Mucosa of stomach (tissue), 1 donor: ENCODE results near the gene SLC2A4RG.

Source experiments
- H3K27me3 ChIP-seq: one replicate; pipeline ENCODE4 v1.7.0; 2013; ENCODE audit warnings: mild to moderate bottlenecking, low read length; ENCODE audit not compliant: control insufficient read depth, insufficient read depth
- H3K36me3 ChIP-seq: one replicate; pipeline ENCODE4 v1.7.0; 2013; ENCODE audit warnings: low read length; ENCODE audit not compliant: control insufficient read depth, insufficient read depth
- H3K4me1 ChIP-seq: one replicate; pipeline ENCODE4 v1.7.0; 2013; ENCODE audit warnings: mild to moderate bottlenecking, low read length; ENCODE audit not compliant: control insufficient read depth, insufficient read depth
- H3K4me3 ChIP-seq: one replicate; pipeline ENCODE4 v1.7.0; 2013; ENCODE audit warnings: low read length
- H3K9ac ChIP-seq: one replicate; pipeline ENCODE4 v1.7.0; 2013; ENCODE audit warnings: mild to moderate bottlenecking, low read length, moderate library complexity
- H3K9me3 ChIP-seq: one replicate; pipeline ENCODE4 v1.7.0; 2013; ENCODE audit warnings: mild to moderate bottlenecking, low read length, moderate library complexity; ENCODE audit not compliant: control insufficient read depth
- donor health status: Pancreatic carcinoma.

Gene SLC2A4RG

DNA sequence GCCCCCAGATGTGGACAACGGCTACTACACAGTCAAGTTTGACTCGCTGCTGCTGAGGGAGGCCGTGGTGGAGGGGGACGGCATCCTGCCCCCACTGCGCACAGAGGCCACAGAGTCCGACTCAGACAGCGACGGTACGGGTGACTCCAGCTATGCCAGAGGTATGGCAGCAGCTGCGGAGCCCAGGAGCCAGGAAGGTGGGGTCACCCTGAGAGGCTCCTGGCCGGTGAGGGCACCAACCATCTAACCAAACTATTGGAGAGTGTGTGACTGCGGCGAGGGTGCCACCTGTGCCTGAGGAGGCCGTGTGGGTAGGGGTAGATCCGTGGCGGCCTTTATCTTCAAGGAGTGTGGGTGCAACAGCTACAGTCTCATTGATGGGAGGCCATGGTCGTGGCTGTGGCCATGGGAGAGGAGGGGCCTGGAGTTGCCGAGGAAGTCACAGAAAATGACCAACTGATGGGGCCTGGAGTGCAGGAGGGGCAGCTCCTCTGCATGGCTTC is 5.9 kb upstream of the SLC2A4RG start:
- no peak overlapping the region for H3K9ac ChIP-seq
- H3K27me3 ChIP-seq: no peaks in the 10 kb centered on the region
- peaks cover 26% of the 10 kb centered on the region for H3K4me1 ChIP-seq
- H3K4me3 ChIP-seq: no peak overlapping the region
- no peaks in the 10 kb centered on the region for H3K9me3 ChIP-seq
- peaks cover 6% of the 10 kb centered on the region for H3K36me3 ChIP-seq

DNA sequence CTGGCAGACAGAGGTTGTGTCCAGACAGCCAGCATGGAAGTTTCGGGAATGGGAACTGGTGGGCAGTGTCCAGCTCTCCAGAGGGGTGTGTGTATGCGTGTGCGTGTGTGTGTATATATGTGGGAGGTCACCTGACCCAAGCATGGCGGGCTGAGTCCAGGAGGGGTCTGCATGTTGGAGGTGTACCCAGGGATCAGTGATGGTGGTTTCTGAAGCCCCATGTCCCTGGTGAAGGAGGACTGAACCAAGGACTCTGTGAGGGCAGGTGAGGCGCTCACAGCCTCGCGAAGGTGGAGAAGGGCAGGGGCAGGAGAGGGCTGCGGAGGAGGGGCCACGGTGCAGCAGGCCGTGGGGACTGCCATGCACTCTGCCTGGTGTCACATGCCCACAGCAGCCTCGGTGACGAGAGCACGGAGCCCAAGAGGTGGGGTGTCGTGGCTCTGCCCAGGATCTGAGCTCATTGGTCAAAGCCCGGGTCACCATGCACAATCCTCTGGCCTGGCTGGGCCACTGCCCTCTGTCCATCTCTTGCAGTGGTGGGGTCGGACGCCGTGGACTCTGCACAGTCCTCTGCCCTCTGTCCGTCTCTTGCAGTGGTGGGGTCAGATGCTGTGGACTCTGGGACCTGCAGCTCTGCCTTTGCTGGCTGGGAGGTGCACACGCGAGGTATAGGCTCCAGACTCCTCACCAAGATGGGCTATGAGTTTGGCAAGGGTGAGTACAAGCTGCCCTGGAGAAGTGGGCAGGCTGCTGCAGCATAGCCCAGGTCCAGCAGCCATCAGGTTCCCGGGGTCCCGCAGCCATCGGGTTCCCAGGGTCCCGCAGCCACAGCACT is 5.2 kb upstream of the SLC2A4RG start:
- H3K4me1 ChIP-seq: peaks cover 31% of the 10 kb centered on the region

DNA sequence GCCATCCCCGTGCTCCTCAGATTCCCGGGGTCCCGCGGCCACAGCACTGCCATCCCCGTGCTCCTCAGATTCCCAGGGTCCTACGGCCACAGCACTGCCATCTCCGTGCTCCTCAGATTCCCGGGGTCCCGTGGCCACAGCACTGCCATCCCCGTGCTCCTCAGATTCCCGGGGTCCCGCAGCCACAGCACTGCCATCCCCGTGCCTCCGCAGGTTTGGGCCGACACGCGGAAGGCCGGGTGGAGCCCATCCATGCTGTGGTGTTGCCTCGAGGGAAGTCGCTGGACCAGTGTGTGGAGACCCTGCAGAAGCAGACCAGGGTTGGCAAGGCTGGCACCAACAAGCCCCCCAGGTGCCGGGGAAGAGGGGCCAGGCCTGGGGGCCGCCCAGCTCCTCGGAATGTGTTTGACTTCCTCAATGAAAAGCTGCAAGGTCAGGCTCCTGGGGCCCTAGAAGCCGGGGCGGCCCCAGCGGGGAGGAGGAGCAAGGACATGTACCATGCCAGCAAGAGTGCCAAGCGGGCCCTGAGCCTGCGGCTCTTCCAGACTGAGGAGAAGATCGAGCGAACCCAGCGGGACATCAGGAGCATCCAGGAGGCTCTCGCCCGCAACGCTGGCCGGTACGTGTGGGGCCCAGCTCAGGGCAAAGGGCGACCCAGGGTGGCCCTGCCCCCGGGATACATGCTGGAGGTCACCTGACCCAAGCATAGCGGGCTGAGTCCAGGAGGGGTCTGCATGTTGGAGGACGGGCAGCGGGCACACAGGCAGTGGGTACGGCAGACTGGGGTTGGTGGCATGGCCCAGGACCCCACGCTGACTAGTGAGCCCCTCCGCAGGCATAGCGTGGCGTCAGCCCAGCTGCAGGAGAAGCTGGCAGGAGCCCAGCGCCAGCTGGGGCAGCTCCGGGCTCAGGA is 4.4 kb upstream of the SLC2A4RG start:
- Histone ChIP-seq H3K9ac (no peak overlapping the region), H3K9me3 (no peaks in the 10 kb centered on the region), H3K4me1 (peaks cover 31% of the 10 kb centered on the region), H3K4me3 (no peak overlapping the region), H3K36me3 (peaks cover 6% of the 10 kb centered on the region), H3K27me3 (no peaks in the 10 kb centered on the region)

More for the DNA sequence above, 5.2 kb upstream of the SLC2A4RG start:
- Histone ChIP-seq H3K27me3 (no peaks in the 10 kb centered on the region), H3K9ac (no peak overlapping the region), H3K36me3 (peaks cover 6% of the 10 kb centered on the region), H3K4me3 (no peak overlapping the region), H3K9me3 (no peaks in the 10 kb centered on the region)

DNA sequence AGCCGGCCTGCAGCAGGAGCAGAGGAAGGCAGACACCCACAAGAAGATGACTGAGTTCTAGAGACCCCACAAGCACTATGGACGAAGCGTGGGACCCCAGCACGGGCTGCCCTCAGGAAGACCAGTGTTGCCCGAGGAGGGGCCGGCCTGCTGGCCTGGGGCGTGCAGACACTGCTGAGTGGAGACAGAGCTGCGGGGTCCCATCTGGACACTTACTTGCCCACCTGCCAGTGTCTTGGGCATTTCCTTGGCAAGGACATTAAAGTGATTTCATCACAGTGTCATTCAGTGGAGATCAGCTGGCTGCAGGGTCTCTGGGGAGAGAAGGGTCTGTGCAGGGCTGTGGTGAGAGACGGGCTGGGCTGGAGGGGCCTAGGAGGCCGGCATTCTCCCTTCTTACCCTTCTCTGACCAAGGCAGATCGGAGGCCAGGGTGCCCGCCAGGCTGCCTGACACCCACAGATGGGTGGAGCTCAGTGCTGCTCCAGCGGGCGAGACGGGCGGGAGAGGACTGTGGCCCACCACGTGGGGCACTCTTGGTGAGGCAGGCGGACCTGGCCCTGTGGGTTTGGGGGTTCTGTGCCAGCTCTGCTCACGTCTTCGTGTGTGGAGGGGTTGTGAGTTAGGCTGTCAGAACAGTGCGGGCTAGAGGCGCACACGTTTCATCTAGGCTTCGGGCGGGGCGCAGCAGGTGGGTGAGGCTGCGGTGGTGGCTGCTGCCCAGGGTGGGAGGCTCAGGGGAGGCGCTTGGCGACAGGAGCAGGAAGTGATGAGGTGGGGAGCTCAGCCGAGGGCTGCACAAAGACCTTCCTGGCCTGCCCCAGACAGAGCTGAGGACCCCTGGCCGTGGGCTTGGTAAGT is 3.5 kb upstream of the SLC2A4RG start, which contains the start of gene LIME1:
LIME1 (plus strand) TSS at position 806 of the 860 bp plus-strand sequence. CDS start 886 bp downstream, outside the sequence.
- H3K36me3 ChIP-seq: peaks cover 6% of the 10 kb centered on the region
- H3K9ac ChIP-seq: peak within 1 kb of the TSS; percentile 64
- peak within 1 kb of the TSS; percentile 9 for H3K4me3 ChIP-seq

DNA sequence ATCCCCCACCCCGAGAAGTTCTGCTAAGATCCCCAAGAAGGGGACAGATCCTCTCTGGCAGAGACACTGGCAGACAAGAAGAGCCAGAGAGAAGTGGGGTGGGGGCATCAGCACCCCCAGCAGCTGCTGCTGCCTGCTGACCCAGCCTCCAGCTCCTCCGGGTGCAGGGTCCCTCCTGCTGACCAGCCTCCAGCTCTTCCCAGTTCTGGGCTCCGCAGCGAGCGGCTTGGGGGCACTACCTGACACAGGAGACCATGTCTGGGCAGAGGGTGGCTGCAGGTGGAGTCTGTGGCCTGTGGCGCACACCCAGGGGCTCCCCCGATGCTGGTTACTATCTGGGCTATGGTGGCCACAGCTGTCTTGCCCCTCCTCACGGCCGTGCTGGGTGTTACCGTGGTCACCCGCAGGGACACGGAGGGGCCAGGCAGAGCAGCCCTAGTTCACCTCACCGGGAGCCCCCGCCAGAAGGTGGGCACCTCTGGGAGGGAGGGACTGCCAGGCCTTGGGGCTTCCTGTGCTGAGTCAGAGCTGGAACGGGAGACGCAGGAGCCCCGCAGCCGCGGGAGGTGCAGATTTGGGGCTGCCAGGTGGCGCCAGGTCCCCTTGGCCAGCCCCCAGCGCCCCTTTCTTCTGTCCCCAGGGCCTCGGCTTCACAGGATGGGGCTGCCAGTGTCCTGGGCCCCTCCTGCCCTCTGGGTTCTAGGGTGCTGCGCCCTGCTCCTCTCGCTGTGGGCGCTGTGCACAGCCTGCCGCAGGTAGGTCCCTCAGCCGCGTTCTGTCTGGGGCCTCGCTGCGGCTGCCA is 2.5 kb upstream of the SLC2A4RG start:
- Histone ChIP-seq H3K9ac (peak overlapping the region; percentile 64), H3K4me3 (peak overlapping the region; percentile 9)

More for the DNA sequence above, 3.5 kb upstream of the SLC2A4RG start, which contains the start of gene LIME1:
- Histone ChIP-seq H3K27me3 (no peaks in the 10 kb centered on the region), H3K9me3 (no peaks in the 10 kb centered on the region), H3K4me1 (peaks cover 39% of the 10 kb centered on the region)

DNA sequence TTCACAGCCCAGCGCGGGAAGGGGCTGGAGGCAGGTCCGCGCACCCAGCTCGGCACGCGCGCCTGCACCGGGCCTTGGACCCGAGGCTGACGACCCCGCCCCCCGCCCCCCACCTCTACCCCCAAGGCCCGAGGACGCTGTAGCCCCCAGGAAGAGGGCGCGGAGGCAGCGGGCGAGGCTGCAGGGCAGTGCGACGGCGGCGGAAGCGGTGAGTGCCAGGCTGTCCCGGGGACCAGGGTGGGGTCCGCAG is 2.0 kb upstream of the SLC2A4RG start:
- H3K9ac ChIP-seq: no peak overlapping the region
- no peak overlapping the region for H3K4me3 ChIP-seq
- no peaks in the 10 kb centered on the region for H3K9me3 ChIP-seq
- peaks cover 47% of the 10 kb centered on the region for H3K4me1 ChIP-seq
- H3K27me3 ChIP-seq: no peaks in the 10 kb centered on the region
- H3K36me3 ChIP-seq: peaks cover 6% of the 10 kb centered on the region

More for the DNA sequence above, 2.5 kb upstream of the SLC2A4RG start:
- H3K4me1 ChIP-seq: peaks cover 47% of the 10 kb centered on the region
- H3K36me3 ChIP-seq: peaks cover 6% of the 10 kb centered on the region
- H3K27me3 ChIP-seq: no peaks in the 10 kb centered on the region
- H3K9me3 ChIP-seq: no peaks in the 10 kb centered on the region

DNA sequence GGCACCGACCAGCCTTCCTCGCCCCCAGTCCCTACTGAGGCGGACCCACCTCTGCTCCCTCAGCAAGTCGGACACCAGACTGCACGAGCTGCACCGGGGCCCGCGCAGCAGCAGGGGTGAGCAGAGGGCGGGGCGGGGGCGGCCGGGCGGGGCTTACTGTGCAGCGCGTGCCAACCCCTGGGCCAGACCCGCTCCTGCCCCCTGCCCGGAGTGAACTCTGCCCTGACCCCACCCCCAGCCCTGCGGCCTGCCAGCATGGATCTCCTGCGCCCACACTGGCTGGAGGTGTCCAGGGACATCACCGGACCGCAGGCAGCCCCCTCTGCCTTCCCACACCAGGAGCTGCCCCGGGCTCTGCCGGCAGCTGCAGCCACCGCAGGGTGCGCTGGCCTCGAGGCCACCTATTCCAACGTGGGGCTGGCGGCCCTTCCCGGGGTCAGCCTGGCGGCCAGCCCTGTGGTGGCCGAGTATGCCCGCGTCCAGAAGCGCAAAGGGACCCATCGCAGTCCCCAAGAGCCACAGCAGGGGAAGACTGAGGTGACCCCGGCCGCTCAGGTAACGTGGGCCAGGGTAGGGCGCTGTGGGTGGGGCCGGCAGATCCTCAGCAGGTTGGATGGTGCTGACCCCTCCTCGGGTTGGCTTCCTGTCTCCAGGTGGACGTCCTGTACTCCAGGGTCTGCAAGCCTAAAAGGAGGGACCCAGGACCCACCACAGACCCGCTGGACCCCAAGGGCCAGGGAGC is 1.5 kb upstream of the SLC2A4RG start:
- no peaks in the 10 kb centered on the region for H3K27me3 ChIP-seq
- peaks cover 47% of the 10 kb centered on the region for H3K4me1 ChIP-seq
- H3K36me3 ChIP-seq: peaks cover 6% of the 10 kb centered on the region
- peak overlapping the region; percentile 3 for H3K9ac ChIP-seq
- H3K4me3 ChIP-seq: no peak overlapping the region
- H3K9me3 ChIP-seq: no peaks in the 10 kb centered on the region

DNA sequence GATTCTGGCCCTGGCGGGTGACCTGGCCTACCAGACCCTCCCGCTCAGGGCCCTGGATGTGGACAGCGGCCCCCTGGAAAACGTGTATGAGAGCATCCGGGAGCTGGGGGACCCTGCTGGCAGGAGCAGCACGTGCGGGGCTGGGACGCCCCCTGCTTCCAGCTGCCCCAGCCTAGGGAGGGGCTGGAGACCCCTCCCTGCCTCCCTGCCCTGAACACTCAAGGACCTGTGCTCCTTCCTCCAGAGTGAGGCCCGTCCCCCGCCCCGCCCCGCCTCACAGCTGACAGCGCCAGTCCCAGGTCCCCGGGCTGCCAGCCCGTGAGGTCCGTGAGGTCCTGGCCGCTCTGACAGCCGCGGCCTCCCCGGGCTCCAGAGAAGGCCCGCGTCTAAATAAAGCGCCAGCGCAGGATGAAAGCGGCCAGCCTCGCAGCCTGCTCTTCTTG is 868 bp upstream of the SLC2A4RG start:
- Histone ChIP-seq H3K4me3 (no peak overlapping the region), H3K4me1 (peaks cover 47% of the 10 kb centered on the region), H3K27me3 (no peaks in the 10 kb centered on the region), H3K9me3 (no peaks in the 10 kb centered on the region), H3K9ac (peak overlapping the region; percentile 50), H3K36me3 (peaks cover 5% of the 10 kb centered on the region)

DNA sequence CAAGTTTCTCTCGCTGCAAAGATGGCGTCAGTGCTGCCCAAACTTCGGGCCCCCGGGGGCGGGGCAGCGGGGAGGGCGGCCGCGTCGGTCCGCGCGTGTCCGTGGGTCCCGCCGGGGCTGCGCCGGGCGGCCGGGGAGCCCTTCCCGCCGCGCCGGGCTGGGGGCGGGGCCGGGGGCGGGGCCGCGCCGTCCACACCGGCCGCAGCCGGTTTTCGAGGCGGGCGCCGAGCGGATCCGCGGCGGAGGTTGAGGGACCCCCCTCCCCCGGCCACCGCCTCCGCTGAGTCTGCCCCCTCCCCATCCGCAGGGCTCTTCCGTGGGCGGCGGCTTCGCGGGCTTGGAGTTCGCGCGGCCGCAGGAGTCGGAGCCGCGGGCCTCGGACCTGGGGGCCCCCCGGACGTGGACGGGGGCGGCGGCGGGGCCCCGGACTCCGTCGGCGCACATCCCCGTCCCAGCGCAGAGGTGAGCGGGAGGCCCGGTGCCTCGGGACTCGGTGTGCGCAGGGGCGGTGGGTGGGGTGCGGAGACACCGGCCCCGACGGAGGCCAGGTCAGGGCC is 572 bp downstream of the SLC2A4RG start:
- Histone ChIP-seq H3K9me3 (no peaks in the 10 kb centered on the region), H3K36me3 (no peaks in the 10 kb centered on the region), H3K4me1 (peaks cover 47% of the 10 kb centered on the region), H3K4me3 (peak overlapping the region; percentile 50), H3K27me3 (no peaks in the 10 kb centered on the region), H3K9ac (peak overlapping the region; percentile 59)

DNA sequence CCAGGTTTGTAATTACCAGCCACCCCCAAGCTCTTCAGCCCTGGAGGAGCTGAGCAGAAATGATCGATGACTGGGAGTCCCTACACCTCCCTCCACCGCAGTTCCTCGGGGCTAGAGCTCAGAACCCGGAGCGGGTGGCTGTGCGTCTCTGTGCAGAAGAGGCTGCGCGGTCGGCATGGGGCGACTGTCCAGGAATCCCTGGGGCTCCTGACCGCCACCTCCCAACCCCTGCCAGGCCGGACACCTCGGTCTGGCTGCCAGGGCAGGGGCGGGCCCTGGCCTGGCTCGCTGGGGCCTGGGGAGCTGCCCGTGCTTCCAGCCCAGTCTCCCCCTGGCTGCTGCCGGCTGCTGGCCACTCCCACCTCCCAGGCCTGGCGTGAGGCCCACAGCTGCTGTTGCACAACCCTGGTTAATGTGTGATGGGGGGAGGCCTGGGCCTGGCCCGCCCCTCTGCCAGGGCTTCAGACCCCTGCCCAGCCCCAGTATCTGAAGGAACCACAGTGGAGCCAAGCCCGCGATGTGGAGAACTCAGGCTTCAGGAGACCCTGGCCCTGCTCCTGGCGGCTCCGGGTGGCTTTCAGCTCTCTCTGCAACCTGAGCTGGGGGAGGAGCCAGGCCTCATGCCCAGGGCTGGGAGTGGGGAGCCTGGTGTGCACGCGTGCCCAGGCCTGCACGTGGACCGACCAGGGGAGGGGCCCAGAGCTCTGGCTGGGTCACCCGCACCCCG is 1.2 kb downstream of the SLC2A4RG start:
- H3K4me1 ChIP-seq: peaks cover 44% of the 10 kb centered on the region
- H3K4me3 ChIP-seq: peak overlapping the region; percentile 50
- peak overlapping the region; percentile 59 for H3K9ac ChIP-seq
- H3K36me3 ChIP-seq: no peaks in the 10 kb centered on the region
- H3K9me3 ChIP-seq: no peaks in the 10 kb centered on the region
- H3K27me3 ChIP-seq: no peaks in the 10 kb centered on the region
